GM21528 (cell line): ENCODE measurements around the gene SMIM8.
A peak's percentile ranks its signal among the peaks of the same experiment; 100 is the strongest.

Source experiments
- ATAC-seq: cut with Tn5 transposase; IDR thresholded peaks from one replicate; pipeline ENCODE4 v1.9.1; 2021; ENCODE audit warnings: mild to moderate bottlenecking, moderate library complexity; ENCODE audit not compliant: unreplicated experiment, low FRiP score

SMIM8 gene

GRCh38 chr6:87333591-87334181 is 11.3 kb downstream of the SMIM8 start:
- ATAC-seq: no peak

DNA sequence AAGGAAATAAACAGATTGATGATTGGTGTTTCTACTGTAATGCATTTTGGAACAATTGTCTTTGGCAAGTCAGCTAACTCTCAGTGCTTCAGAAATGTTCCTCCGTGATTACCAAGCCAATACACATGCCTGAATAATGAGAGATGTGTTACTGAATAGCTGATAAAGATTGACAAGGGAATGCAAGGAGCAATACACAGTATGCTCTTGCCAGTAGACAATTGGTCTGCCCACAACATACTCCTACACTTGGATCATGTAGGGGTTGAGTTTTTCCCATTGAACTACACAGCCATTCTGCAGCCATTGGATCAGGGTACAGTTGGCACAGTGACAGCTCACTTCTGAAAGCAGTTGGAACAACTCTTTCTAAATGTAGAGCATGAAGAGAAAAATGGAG is 12.3 kb downstream of the SMIM8 start:
- no peak for ATAC-seq

DNA sequence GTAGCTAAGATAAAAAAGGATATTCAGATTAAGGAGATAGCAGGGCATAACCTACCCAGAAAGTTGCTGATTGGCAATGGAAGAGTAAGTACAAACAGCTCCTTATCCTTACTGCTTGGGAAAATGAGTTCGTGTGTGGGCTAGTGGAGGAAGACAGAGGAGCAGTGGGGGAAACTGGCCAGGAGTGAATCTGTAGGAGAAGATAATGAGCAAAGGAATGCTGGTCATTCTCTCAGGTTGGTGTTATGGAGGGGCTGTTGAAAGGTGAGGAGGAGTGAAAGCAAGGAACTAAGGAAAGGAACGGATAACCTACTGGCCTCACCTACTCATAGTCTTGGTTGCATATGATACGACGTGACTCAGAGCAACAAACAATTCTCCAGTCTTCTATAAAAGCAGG is 14.0 kb downstream of the SMIM8 start:
- no peak for ATAC-seq

GRCh38 chr6:87340230-87340629 is 17.8 kb downstream of the SMIM8 start:
- ATAC-seq: no peak

DNA sequence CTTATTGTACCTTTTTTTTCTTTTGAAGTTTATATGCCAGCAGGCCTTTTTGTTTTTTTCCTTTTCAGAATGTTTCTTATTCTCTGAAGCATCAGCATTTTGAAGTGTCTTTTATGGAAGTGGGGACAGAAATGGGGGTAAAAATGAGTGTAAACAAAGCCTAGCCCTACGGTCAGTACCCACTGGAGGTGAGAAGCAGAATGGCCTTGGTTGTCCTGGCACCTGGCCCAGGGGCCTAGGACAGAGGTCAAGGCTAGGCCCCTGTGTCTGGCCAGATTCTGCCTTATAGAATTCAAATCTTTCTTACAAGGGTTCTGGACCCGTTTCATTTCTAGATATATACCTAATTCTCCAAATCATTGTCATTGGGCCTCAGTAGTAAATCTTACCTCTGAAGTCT is 18.8 kb downstream of the SMIM8 start:
- no peak for ATAC-seq

GRCh38 chr6:87341899-87342298 is 19.5 kb downstream of the SMIM8 start:
- ATAC-seq: peak; percentile 84

- no peak for ATAC-seq
These were observed 20.4 kb downstream of the SMIM8 start for GRCh38 chr6:87342829-87343228.

- ATAC-seq: no peak
These were observed 22.3 kb downstream of the SMIM8 start, which contains the start of gene C6orf163 for GRCh38 chr6:87344731-87345130. Gene C6orf163 (plus strand): TSS chr6:87344813. CDS start chr6:87345100, 287 bp downstream.

GRCh38 chr6:87346700-87347099 is 24.3 kb downstream of the SMIM8 start:
- no peak for ATAC-seq

GRCh38 chr6:87349896-87350295 is 27.5 kb downstream of the SMIM8 start:
- no peak for ATAC-seq

- ATAC-seq: no peak
These were observed 28.1 kb downstream of the SMIM8 start for GRCh38 chr6:87350516-87350915.

GRCh38 chr6:87351583-87351982 is 29.2 kb downstream of the SMIM8 start:
- no peak for ATAC-seq

DNA sequence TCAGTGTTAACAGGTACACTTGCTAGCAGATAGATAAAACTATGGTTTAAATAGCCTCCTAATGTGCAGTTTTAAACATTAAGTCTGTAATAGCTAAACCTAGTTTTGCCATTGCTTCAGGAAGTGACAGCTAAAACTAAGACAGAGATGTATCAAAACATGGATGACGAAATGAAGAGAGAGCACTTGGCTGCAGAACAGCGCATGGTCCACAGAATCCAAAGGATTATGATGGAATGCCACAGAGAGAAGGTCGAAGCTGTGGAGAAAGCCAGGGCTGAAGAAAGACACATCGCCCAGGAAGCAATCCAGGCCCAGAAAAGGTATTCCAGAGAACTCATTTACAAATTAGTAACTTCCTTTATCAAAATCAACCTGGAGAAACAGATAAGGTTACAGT is 33.8 kb downstream of the SMIM8 start:
- no peak for ATAC-seq

GRCh38 chr6:87357479-87358196 is 35.2 kb downstream of the SMIM8 start:
- no peak for ATAC-seq

- no peak for ATAC-seq
These were observed 42.3 kb downstream of the SMIM8 start for GRCh38 chr6:87364602-87365252.

DNA sequence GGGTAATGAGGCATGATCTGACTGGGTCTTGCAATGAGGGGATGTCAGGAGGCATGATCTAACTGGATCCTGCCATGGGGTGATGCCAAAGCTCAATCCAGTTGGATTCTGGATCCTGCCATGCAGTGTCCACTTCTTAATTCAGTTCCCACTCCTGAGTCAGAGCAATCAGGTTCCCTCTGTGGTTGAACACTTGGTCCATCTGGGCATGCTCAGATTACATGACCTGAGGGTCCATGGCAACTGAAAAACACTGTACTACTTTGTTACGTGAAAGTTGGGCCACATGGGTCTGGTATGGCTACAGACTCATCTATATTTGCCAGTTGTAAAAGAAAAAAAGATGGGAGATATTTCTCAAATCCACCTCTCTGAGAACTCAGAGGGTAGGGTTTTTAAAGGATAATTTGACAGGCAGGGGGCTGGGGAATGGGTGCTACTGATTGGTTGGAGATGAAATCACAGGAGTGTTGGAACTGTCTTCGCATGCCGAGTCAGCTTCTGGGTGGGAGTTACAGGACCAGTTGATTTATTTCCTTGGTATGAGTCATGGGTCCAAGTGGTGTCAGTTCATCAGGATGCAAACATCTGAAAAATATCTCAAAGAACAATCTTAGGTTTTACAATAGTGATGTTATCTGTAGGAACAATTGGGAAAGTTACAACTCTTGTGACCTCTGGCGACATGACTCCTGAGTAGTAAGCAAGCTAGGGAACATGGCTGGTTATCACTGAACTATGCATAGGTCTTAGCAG is 43.9 kb downstream of the SMIM8 start:
- no peak for ATAC-seq

GRCh38 chr6:87366899-87367298 is 44.5 kb downstream of the SMIM8 start:
- ATAC-seq: no peak

GRCh38 chr6:87373377-87373776 is 51.0 kb downstream of the SMIM8 start:
- no peak for ATAC-seq

DNA sequence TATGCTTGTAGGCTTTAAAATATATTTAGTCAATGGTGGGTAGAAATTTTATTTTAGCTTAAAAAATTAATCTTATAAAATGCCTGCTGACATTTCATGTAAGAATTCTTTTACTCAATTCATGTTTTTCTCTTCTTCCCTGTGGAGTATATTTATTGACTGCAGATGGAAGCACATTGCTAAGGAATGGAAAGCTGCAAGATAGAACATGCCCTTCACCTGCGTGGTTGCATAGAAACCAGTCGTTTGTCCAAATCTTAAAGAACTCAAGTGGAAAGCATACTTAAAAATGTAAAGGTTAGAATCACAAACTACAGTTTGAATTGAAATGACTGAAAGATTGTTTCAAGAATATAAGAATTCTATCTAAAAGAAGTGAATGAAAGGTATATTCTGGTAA is 52.9 kb downstream of the SMIM8 start:
- no peak for ATAC-seq

GRCh38 chr6:87376643-87377042 is 54.3 kb downstream of the SMIM8 start:
- ATAC-seq: no peak

- no peak for ATAC-seq
These were observed 56.6 kb downstream of the SMIM8 start for GRCh38 chr6:87378947-87379346.
